HL-60 (cell line): ENCODE results near the gene RPRD1B.

Source experiments
- SPI1 ChIP-seq: IDR thresholded peaks from 2 replicates; pipeline ENCODE4 v1.6.1; 2012; ENCODE audit warnings: low read depth, mild to moderate bottlenecking, borderline replicate concordance
- TF ChIP-seq, protein P1 (sequence below): IDR thresholded peaks from one replicate; pipeline ENCODE4 v1.5.1; 2011; ENCODE audit warnings: low read length, control low read depth, inconsistent platforms; ENCODE audit not compliant: insufficient read depth

DNA sequence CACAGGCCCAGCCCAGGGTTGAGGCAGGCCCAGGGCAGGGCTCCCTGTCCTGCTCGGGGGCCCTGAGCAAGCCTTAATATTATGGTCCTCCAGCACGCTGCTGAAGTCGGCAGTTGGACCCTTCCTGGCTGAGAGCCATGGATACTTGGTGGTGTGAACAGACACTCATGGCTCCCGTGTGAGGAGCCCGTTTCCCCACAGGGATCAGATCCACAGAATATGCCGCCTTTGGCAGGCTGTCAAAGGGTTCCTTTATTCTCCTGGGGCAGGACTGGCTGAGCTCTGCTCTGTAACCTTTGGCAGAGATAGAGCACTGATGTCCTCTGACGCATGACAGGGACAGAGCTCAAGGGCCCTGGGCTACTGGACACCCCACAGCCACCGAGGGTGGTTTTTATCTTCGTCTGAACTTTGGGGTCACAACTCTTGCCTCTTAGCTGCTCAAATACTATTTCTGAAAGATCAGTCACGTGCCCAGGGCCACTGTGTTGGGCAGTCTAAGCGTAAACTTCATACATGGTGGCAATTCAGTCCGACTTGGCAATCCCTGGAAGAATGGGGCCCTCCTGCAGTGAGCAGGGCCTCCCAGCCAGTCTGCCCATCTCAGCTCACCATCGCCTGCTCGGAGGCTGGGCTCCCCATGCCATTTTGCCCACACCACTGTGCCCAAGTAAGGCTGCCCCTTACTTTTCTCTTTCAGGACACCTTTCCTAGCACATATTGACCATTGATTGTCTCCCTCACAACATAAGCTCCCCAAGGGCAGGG is 49.3 kb upstream of the RPRD1B start:
- TF ChIP-seq SPI1, result no peak
- TF ChIP-seq, protein P1, sequence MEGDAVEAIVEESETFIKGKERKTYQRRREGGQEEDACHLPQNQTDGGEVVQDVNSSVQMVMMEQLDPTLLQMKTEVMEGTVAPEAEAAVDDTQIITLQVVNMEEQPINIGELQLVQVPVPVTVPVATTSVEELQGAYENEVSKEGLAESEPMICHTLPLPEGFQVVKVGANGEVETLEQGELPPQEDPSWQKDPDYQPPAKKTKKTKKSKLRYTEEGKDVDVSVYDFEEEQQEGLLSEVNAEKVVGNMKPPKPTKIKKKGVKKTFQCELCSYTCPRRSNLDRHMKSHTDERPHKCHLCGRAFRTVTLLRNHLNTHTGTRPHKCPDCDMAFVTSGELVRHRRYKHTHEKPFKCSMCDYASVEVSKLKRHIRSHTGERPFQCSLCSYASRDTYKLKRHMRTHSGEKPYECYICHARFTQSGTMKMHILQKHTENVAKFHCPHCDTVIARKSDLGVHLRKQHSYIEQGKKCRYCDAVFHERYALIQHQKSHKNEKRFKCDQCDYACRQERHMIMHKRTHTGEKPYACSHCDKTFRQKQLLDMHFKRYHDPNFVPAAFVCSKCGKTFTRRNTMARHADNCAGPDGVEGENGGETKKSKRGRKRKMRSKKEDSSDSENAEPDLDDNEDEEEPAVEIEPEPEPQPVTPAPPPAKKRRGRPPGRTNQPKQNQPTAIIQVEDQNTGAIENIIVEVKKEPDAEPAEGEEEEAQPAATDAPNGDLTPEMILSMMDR, result no peak
